Activated CD8-positive, alpha-beta T cell treated with anti-CD3 and anti-CD28 coated beads, Interleukin-2, amount 10 ng/mL, durations not matched to agents 7 days and 5 days (primary cell): ENCODE data around the gene DGKI. TPM values are rescaled to one million over a fixed set of nuclear protein-coding genes. Genes with fewer than 3 reads are reported as not detected.
"Not testable (repeated sequence)": the region's sequence is repeated elsewhere in the genome, so short reads cannot be mapped to it uniquely, and the experiment has no call there.

Experiments used
- ATAC-seq: fragments of 150-1000 bp; cut with Tn5 transposase; one replicate; pipeline ENCODE4 v1.10.0; 2021; ENCODE audit warnings: moderate library complexity
- CTCF ChIA-PET: fragments of 350-600 bp; sonication (Branson Sonifier 250); formaldehyde crosslinking; loops from one replicate; lab custom pipeline; 2021; ENCODE audit warnings: antibody characterized with exemption; lab: Charles Lee
- POLR2A ChIA-PET: fragments of 350-600 bp; sonication (Branson Sonifier 250); formaldehyde crosslinking; loops from one replicate; lab custom pipeline; 2021; ENCODE audit warnings: antibody characterized with exemption; lab: Charles Lee
- DNase-seq: peaks from one replicate; pipeline ENCODE4 v3.0.0-alpha.2; 2020
- H3K27ac Mint-ChIP-seq: one replicate; pipeline ENCODE4 v1.8.0; 2021; ENCODE audit warnings: mild to moderate bottlenecking, mixed read lengths
- H3K27me3 Mint-ChIP-seq: one replicate; pipeline ENCODE4 v1.8.0; 2021; ENCODE audit warnings: low read depth, mixed read lengths
- H3K36me3 Mint-ChIP-seq: one replicate; pipeline ENCODE4 v1.8.0; 2021; ENCODE audit warnings: low read depth, mixed read lengths
- H3K4me1 Mint-ChIP-seq: one replicate; pipeline ENCODE4 v1.8.0; 2021; ENCODE audit warnings: low read depth, mixed read lengths
- H3K4me3 Mint-ChIP-seq: one replicate; pipeline ENCODE4 v1.8.0; 2021; ENCODE audit warnings: mild to moderate bottlenecking, mixed read lengths
- H3K9me3 Mint-ChIP-seq: one replicate; pipeline ENCODE4 v1.8.0; 2022; ENCODE audit warnings: mixed read lengths; ENCODE audit not compliant: insufficient read depth
- total RNA-seq, 2 experiments: library from RNA; stranded (reverse); gene quantifications; one replicate each; pipeline ENCODE4 v1.2.3, GENCODE V29; 2021

Gene DGKI
- total RNA-seq, 2 experiments from 2014 or later, result not detected

- POLR2A ChIA-PET, result no interaction called here
- Mint-ChIP-seq H3K27me3 (no peaks in the 10 kb centered on the region), H3K9me3 (no peaks in the 10 kb centered on the region), H3K36me3 (no peaks in the 10 kb centered on the region), H3K4me3 (no peak overlapping the region), H3K4me1 (no peaks in the 10 kb centered on the region), H3K27ac (no peak overlapping the region)
- no peak for DNase-seq
- no peak for ATAC-seq
- CTCF ChIA-PET, result no interaction called here
These were observed 129.7 kb downstream of the DGKI start for GRCh38 chr7:137717045-137717444.

GRCh38 chr7:137716061-137716460, 130.7 kb downstream of the DGKI start:
- no peak for ATAC-seq
- POLR2A ChIA-PET, result no interaction called here
- CTCF ChIA-PET, result no interaction called here
- Mint-ChIP-seq H3K27me3 (no peaks in the 10 kb centered on the region), H3K4me1 (no peaks in the 10 kb centered on the region), H3K36me3 (no peaks in the 10 kb centered on the region), H3K27ac (no peak overlapping the region), H3K9me3 (no peaks in the 10 kb centered on the region), H3K4me3 (no peak overlapping the region)
- no peak for DNase-seq

- ATAC-seq (no peak), DNase-seq (no peak)
- CTCF ChIA-PET, result no interaction called here
- H3K4me1 Mint-ChIP-seq, result no peaks in the 10 kb centered on the region
- peaks cover 2% of the 10 kb centered on the region for H3K27me3 Mint-ChIP-seq
- no peaks in the 10 kb centered on the region for H3K9me3 Mint-ChIP-seq
- POLR2A ChIA-PET, result interaction anchor here (0.5 kb wide), 1 partner anchor 541 kb away, joined by 3 read pairs; no protein-coding TSS in a partner anchor
- no peaks in the 10 kb centered on the region for H3K36me3 Mint-ChIP-seq
- no peak overlapping the region for H3K4me3 Mint-ChIP-seq
- H3K27ac Mint-ChIP-seq, result no peak overlapping the region
These were observed 131.2 kb downstream of the DGKI start for GRCh38 chr7:137715533-137715932.

GRCh38 chr7:137715121-137715520, 131.7 kb downstream of the DGKI start:
- DNase-seq (no peak), ATAC-seq (no peak)

GRCh38 chr7:137706330-137706729, 140.4 kb downstream of the DGKI start:
- ATAC-seq, POLR2A ChIA-PET, H3K27me3 Mint-ChIP-seq, CTCF ChIA-PET, H3K27ac Mint-ChIP-seq, H3K4me3 Mint-ChIP-seq, H3K36me3 Mint-ChIP-seq, H3K4me1 Mint-ChIP-seq, H3K9me3 Mint-ChIP-seq, DNase-seq: not testable (repeated sequence)

More at GRCh38 chr7:137715121-137715520, 131.7 kb downstream of the DGKI start:
- H3K4me3 Mint-ChIP-seq, result no peak overlapping the region
- H3K27me3 Mint-ChIP-seq, result peaks cover 2% of the 10 kb centered on the region
- ChIA-PET POLR2A (interaction anchor here (0.5 kb wide), 1 partner anchor 541 kb away, joined by 3 read pairs; no protein-coding TSS in a partner anchor), CTCF (no interaction called here)
- H3K27ac Mint-ChIP-seq, result no peak overlapping the region
- H3K4me1 Mint-ChIP-seq, result no peaks in the 10 kb centered on the region
- no peaks in the 10 kb centered on the region for H3K9me3 Mint-ChIP-seq
- no peaks in the 10 kb centered on the region for H3K36me3 Mint-ChIP-seq

GRCh38 chr7:137704723-137705122, 142.1 kb downstream of the DGKI start:
- POLR2A ChIA-PET, result no interaction called here
- Mint-ChIP-seq H3K27me3 (no peaks in the 10 kb centered on the region), H3K4me3 (no peak overlapping the region), H3K27ac (no peak overlapping the region), H3K36me3 (no peaks in the 10 kb centered on the region), H3K9me3 (peaks cover 9% of the 10 kb centered on the region), H3K4me1 (no peaks in the 10 kb centered on the region)
- CTCF ChIA-PET, result no interaction called here
- ATAC-seq (no peak), DNase-seq (no peak)

- CTCF ChIA-PET, result no interaction called here
- DNase-seq, result no peak
- no peaks in the 10 kb centered on the region for H3K27me3 Mint-ChIP-seq
- no peak for ATAC-seq
- H3K9me3 Mint-ChIP-seq, result peaks cover 9% of the 10 kb centered on the region
- POLR2A ChIA-PET, result no interaction called here
- no peaks in the 10 kb centered on the region for H3K4me1 Mint-ChIP-seq
- no peaks in the 10 kb centered on the region for H3K36me3 Mint-ChIP-seq
- no peak overlapping the region for H3K27ac Mint-ChIP-seq
- no peak overlapping the region for H3K4me3 Mint-ChIP-seq
These were observed 143.3 kb downstream of the DGKI start for GRCh38 chr7:137703291-137704010.

- Mint-ChIP-seq H3K27me3 (no peaks in the 10 kb centered on the region), H3K4me1 (no peaks in the 10 kb centered on the region), H3K27ac (no peak overlapping the region), H3K9me3 (no peaks in the 10 kb centered on the region), H3K36me3 (no peaks in the 10 kb centered on the region), H3K4me3 (no peak overlapping the region)
- ATAC-seq (no peak), DNase-seq (no peak)
- ChIA-PET CTCF (no interaction called here), POLR2A (no interaction called here)
These were observed 149.8 kb downstream of the DGKI start for GRCh38 chr7:137696988-137697387.

- Mint-ChIP-seq H3K36me3 (no peaks in the 10 kb centered on the region), H3K27me3 (no peaks in the 10 kb centered on the region), H3K4me1 (no peaks in the 10 kb centered on the region), H3K9me3 (no peaks in the 10 kb centered on the region), H3K4me3 (no peak overlapping the region), H3K27ac (no peak overlapping the region)
- POLR2A ChIA-PET, result interaction anchor here (0.6 kb wide), 1 partner anchor 98 kb away, joined by 3 read pairs; no protein-coding TSS in a partner anchor
- DNase-seq, result no peak
- no peak for ATAC-seq
- CTCF ChIA-PET, result no interaction called here
These were observed 150.4 kb downstream of the DGKI start for GRCh38 chr7:137696376-137696775.

- ChIA-PET CTCF (no interaction called here), POLR2A (no interaction called here)
- ATAC-seq (no peak), DNase-seq (no peak)
- no peak overlapping the region for H3K27ac Mint-ChIP-seq
- no peaks in the 10 kb centered on the region for H3K4me1 Mint-ChIP-seq
- H3K9me3 Mint-ChIP-seq, result no peaks in the 10 kb centered on the region
- no peaks in the 10 kb centered on the region for H3K27me3 Mint-ChIP-seq
- H3K4me3 Mint-ChIP-seq, result no peak overlapping the region
- no peaks in the 10 kb centered on the region for H3K36me3 Mint-ChIP-seq
These were observed 150.8 kb downstream of the DGKI start for GRCh38 chr7:137695942-137696341.

GRCh38 chr7:137695494-137695893, 151.3 kb downstream of the DGKI start:
- POLR2A ChIA-PET, result no interaction called here
- CTCF ChIA-PET, result no interaction called here
- no peak for ATAC-seq

GRCh38 chr7:137694405-137694804, 152.4 kb downstream of the DGKI start:
- DNase-seq (no peak), ATAC-seq (no peak)
- Mint-ChIP-seq H3K27ac (no peak overlapping the region), H3K36me3 (no peaks in the 10 kb centered on the region), H3K4me3 (no peak overlapping the region), H3K27me3 (no peaks in the 10 kb centered on the region), H3K9me3 (no peaks in the 10 kb centered on the region), H3K4me1 (no peaks in the 10 kb centered on the region)
- ChIA-PET CTCF (no interaction called here), POLR2A (no interaction called here)

More at GRCh38 chr7:137695494-137695893, 151.3 kb downstream of the DGKI start:
- Mint-ChIP-seq H3K27ac (no peak overlapping the region), H3K4me3 (no peak overlapping the region), H3K27me3 (no peaks in the 10 kb centered on the region), H3K4me1 (no peaks in the 10 kb centered on the region), H3K36me3 (no peaks in the 10 kb centered on the region), H3K9me3 (no peaks in the 10 kb centered on the region)
- no peak for DNase-seq
